Measurements from ENCODE around the gene GGTLC1.

GGTLC1 gene

GRCh38 chr20:23988561-23988960, at the start of gene GGTLC1:
TSS of gene GGTLC1 (minus strand) at chr20:23988779. CDS start at chr20:23986611, 2,168 bp downstream.
- Histone ChIP-seq H3K9ac (ENCODE audit: low read length) (no peak within 1 kb of the TSS), H3K36me3 (ENCODE audit: control insufficient read depth, insufficient read depth, low read length) (no peaks in the 10 kb centered on the region), H3K27ac (ENCODE audit: low read depth, low read length) (no peak within 1 kb of the TSS), H3K27me3 (ENCODE audit: control insufficient read depth, insufficient read depth, low read length) (no peaks in the 10 kb centered on the region), H3K4me1 (ENCODE audit: control insufficient read depth, insufficient read depth, low read length) (no peaks in the 10 kb centered on the region), H3K4me3 (ENCODE audit: low read depth, low read length) (no peak within 1 kb of the TSS), H3K9me3 (ENCODE audit: control insufficient read depth, insufficient read depth, low read depth, low read length) (no peaks in the 10 kb centered on the region)

GRCh38 chr20:24034820-24035219, 46.2 kb upstream of the GGTLC1 start:
- no peaks in the 10 kb centered on the region for H3K36me3 ChIP-seq (ENCODE audit: control insufficient read depth, insufficient read depth, low read length)
- H3K27me3 ChIP-seq (ENCODE audit: control insufficient read depth, insufficient read depth, low read length): no peaks in the 10 kb centered on the region
- H3K9me3 ChIP-seq (ENCODE audit: control insufficient read depth, insufficient read depth, low read depth, low read length): no peaks in the 10 kb centered on the region
- no peak overlapping the region for H3K9ac ChIP-seq (ENCODE audit: low read length)
- no peak overlapping the region for H3K27ac ChIP-seq (ENCODE audit: low read depth, low read length)
- no peaks in the 10 kb centered on the region for H3K4me1 ChIP-seq (ENCODE audit: control insufficient read depth, insufficient read depth, low read length)
- no peak overlapping the region for H3K4me3 ChIP-seq (ENCODE audit: low read depth, low read length)

- no peak overlapping the region for H3K4me3 ChIP-seq (ENCODE audit: low read depth, low read length)
- no peak overlapping the region for H3K9ac ChIP-seq (ENCODE audit: low read length)
- H3K4me1 ChIP-seq (ENCODE audit: control insufficient read depth, insufficient read depth, low read length): no peaks in the 10 kb centered on the region
- no peaks in the 10 kb centered on the region for H3K36me3 ChIP-seq (ENCODE audit: control insufficient read depth, insufficient read depth, low read length)
- H3K27ac ChIP-seq (ENCODE audit: low read depth, low read length): no peak overlapping the region
- H3K27me3 ChIP-seq (ENCODE audit: control insufficient read depth, insufficient read depth, low read length): no peaks in the 10 kb centered on the region
- no peaks in the 10 kb centered on the region for H3K9me3 ChIP-seq (ENCODE audit: control insufficient read depth, insufficient read depth, low read depth, low read length)
These were observed 45.0 kb upstream of the GGTLC1 start for GRCh38 chr20:24033565-24033964.

- Histone ChIP-seq H3K9me3 (ENCODE audit: control insufficient read depth, insufficient read depth, low read depth, low read length) (no peaks in the 10 kb centered on the region), H3K27me3 (ENCODE audit: control insufficient read depth, insufficient read depth, low read length) (no peaks in the 10 kb centered on the region), H3K4me1 (ENCODE audit: control insufficient read depth, insufficient read depth, low read length) (no peaks in the 10 kb centered on the region), H3K36me3 (ENCODE audit: control insufficient read depth, insufficient read depth, low read length) (no peaks in the 10 kb centered on the region), H3K9ac (ENCODE audit: low read length) (no peak overlapping the region), H3K4me3 (ENCODE audit: low read depth, low read length) (no peak overlapping the region), H3K27ac (ENCODE audit: low read depth, low read length) (no peak overlapping the region)
These were observed 44.6 kb upstream of the GGTLC1 start for GRCh38 chr20:24033151-24033550.

GRCh38 chr20:24032400-24032898, 43.9 kb upstream of the GGTLC1 start:
- H3K27ac ChIP-seq (ENCODE audit: low read depth, low read length): no peak overlapping the region
- H3K4me3 ChIP-seq (ENCODE audit: low read depth, low read length): no peak overlapping the region
- H3K4me1 ChIP-seq (ENCODE audit: control insufficient read depth, insufficient read depth, low read length): no peaks in the 10 kb centered on the region
- H3K9me3 ChIP-seq (ENCODE audit: control insufficient read depth, insufficient read depth, low read depth, low read length): no peaks in the 10 kb centered on the region
- no peaks in the 10 kb centered on the region for H3K36me3 ChIP-seq (ENCODE audit: control insufficient read depth, insufficient read depth, low read length)
- H3K9ac ChIP-seq (ENCODE audit: low read length): no peak overlapping the region
- no peaks in the 10 kb centered on the region for H3K27me3 ChIP-seq (ENCODE audit: control insufficient read depth, insufficient read depth, low read length)

DNA sequence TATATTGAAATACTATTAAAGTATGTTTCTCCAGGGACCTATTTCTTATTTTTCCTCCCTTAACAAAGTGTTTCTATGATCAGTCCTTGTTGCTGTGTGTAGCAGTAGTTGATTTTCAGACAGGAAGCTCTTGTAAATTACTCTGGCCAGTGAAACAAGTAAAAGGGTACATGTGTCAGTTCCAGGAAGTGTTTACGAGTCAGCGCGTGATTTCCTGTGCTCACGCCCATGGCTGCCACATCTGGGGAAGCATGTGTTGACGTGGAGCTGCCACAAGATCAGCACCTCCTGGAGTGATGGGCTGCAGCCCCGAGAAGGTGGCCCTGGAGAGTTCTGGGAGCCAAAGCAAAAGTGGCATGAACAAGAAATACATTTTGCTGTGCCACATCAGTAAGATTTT, 38.6 kb upstream of the GGTLC1 start:
- Histone ChIP-seq H3K4me3 (ENCODE audit: low read depth, low read length) (no peak overlapping the region), H3K36me3 (ENCODE audit: control insufficient read depth, insufficient read depth, low read length) (no peaks in the 10 kb centered on the region), H3K9ac (ENCODE audit: low read length) (no peak overlapping the region), H3K27ac (ENCODE audit: low read depth, low read length) (no peak overlapping the region), H3K4me1 (ENCODE audit: control insufficient read depth, insufficient read depth, low read length) (no peaks in the 10 kb centered on the region), H3K27me3 (ENCODE audit: control insufficient read depth, insufficient read depth, low read length) (no peaks in the 10 kb centered on the region), H3K9me3 (ENCODE audit: control insufficient read depth, insufficient read depth, low read depth, low read length) (no peaks in the 10 kb centered on the region)

- no peaks in the 10 kb centered on the region for H3K4me1 ChIP-seq (ENCODE audit: control insufficient read depth, insufficient read depth, low read length)
- no peaks in the 10 kb centered on the region for H3K9me3 ChIP-seq (ENCODE audit: control insufficient read depth, insufficient read depth, low read depth, low read length)
- H3K4me3 ChIP-seq (ENCODE audit: low read depth, low read length): no peak overlapping the region
- H3K9ac ChIP-seq (ENCODE audit: low read length): no peak overlapping the region
- H3K27ac ChIP-seq (ENCODE audit: low read depth, low read length): no peak overlapping the region
- H3K27me3 ChIP-seq (ENCODE audit: control insufficient read depth, insufficient read depth, low read length): no peaks in the 10 kb centered on the region
- no peaks in the 10 kb centered on the region for H3K36me3 ChIP-seq (ENCODE audit: control insufficient read depth, insufficient read depth, low read length)
These were observed 34.1 kb upstream of the GGTLC1 start for GRCh38 chr20:24022621-24023180.

DNA sequence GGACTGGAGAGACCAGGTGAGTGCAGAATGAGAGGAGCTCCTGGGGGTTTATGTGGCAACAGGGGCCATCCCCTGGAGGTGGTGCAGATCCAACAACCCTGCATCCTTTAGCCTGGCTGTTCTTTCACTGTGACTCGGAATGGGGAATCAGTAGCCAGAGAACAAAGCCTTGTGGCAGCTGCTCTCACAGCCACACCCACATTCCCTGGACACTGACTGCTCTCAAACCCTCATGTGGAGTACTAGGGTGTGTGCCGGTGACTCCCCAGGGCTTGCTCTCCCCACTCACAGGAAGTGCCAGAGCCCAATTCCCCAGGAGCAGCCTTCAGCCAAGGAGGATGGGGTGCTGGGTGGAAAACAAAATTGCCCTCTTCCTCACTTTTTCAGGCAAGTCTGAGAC, 30.2 kb upstream of the GGTLC1 start:
- Histone ChIP-seq H3K27me3 (ENCODE audit: control insufficient read depth, insufficient read depth, low read length) (no peaks in the 10 kb centered on the region), H3K9ac (ENCODE audit: low read length) (no peak overlapping the region), H3K9me3 (ENCODE audit: control insufficient read depth, insufficient read depth, low read depth, low read length) (no peaks in the 10 kb centered on the region), H3K36me3 (ENCODE audit: control insufficient read depth, insufficient read depth, low read length) (no peaks in the 10 kb centered on the region), H3K4me1 (ENCODE audit: control insufficient read depth, insufficient read depth, low read length) (no peaks in the 10 kb centered on the region), H3K4me3 (ENCODE audit: low read depth, low read length) (no peak overlapping the region), H3K27ac (ENCODE audit: low read depth, low read length) (no peak overlapping the region)

GRCh38 chr20:24017458-24017755, 28.8 kb upstream of the GGTLC1 start:
- Histone ChIP-seq H3K4me1 (ENCODE audit: control insufficient read depth, insufficient read depth, low read length) (no peaks in the 10 kb centered on the region), H3K4me3 (ENCODE audit: low read depth, low read length) (no peak overlapping the region), H3K36me3 (ENCODE audit: control insufficient read depth, insufficient read depth, low read length) (no peaks in the 10 kb centered on the region), H3K27me3 (ENCODE audit: control insufficient read depth, insufficient read depth, low read length) (no peaks in the 10 kb centered on the region), H3K9me3 (ENCODE audit: control insufficient read depth, insufficient read depth, low read depth, low read length) (no peaks in the 10 kb centered on the region), H3K9ac (ENCODE audit: low read length) (no peak overlapping the region), H3K27ac (ENCODE audit: low read depth, low read length) (no peak overlapping the region)

- Histone ChIP-seq H3K27ac (ENCODE audit: low read depth, low read length) (no peak overlapping the region), H3K27me3 (ENCODE audit: control insufficient read depth, insufficient read depth, low read length) (no peaks in the 10 kb centered on the region), H3K4me3 (ENCODE audit: low read depth, low read length) (no peak overlapping the region), H3K9ac (ENCODE audit: low read length) (no peak overlapping the region), H3K9me3 (ENCODE audit: control insufficient read depth, insufficient read depth, low read depth, low read length) (no peaks in the 10 kb centered on the region), H3K36me3 (ENCODE audit: control insufficient read depth, insufficient read depth, low read length) (no peaks in the 10 kb centered on the region), H3K4me1 (ENCODE audit: control insufficient read depth, insufficient read depth, low read length) (no peaks in the 10 kb centered on the region)
These were observed 28.3 kb upstream of the GGTLC1 start for GRCh38 chr20:24016607-24017457.

DNA sequence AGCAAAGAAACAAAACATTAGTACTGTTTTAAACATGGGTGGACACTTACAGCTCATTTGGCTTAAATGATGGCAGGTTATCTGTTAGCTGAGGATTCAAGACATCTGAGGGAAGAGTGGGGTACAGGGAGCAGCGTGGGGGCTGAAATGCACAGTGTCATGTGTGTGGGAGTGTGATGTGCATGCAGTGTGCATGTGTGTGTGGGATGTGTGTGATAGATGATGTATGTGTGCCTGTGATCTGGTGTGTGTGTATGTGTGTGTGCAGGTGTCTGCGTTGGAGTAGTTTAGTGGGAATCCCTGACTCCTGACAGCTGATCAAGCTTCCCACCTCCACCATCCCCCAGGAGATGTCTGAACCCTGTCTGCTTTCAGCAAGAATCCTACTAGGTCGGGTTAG, 25.4 kb upstream of the GGTLC1 start:
- Histone ChIP-seq H3K27me3 (ENCODE audit: control insufficient read depth, insufficient read depth, low read length) (no peaks in the 10 kb centered on the region), H3K9ac (ENCODE audit: low read length) (no peak overlapping the region), H3K27ac (ENCODE audit: low read depth, low read length) (no peak overlapping the region), H3K36me3 (ENCODE audit: control insufficient read depth, insufficient read depth, low read length) (no peaks in the 10 kb centered on the region), H3K4me1 (ENCODE audit: control insufficient read depth, insufficient read depth, low read length) (no peaks in the 10 kb centered on the region), H3K9me3 (ENCODE audit: control insufficient read depth, insufficient read depth, low read depth, low read length) (no peaks in the 10 kb centered on the region), H3K4me3 (ENCODE audit: low read depth, low read length) (no peak overlapping the region)

All from HUES6 (cell line).